Hepatocyte (in vitro differentiated cells): Measurements from ENCODE around the gene UBE4A. TPM values are rescaled to one million over a fixed set of nuclear protein-coding genes. Genes with fewer than 3 reads are reported as not detected.

Source experiments
- DNase-seq: peaks from one replicate; pipeline ENCODE4 v3.0.0-alpha.2; 2016; ENCODE audit warnings: low spot score
- H2AFZ ChIP-seq: fragments of 200-600 bp; sonication (generic); 2 replicates; pipeline ENCODE4 v1.6.0; 2016; ENCODE audit warnings: antibody characterized with exemption, mild to moderate bottlenecking
- H3K27ac ChIP-seq: fragments of 200-600 bp; sonication (generic); 2 replicates; pipeline ENCODE4 v1.5.1; 2016; ENCODE audit warnings: mild to moderate bottlenecking
- H3K27me3 ChIP-seq: fragments of 200-600 bp; sonication (generic); 2 replicates; pipeline ENCODE4 v1.6.1; 2016
- H3K36me3 ChIP-seq: fragments of 200-600 bp; sonication (generic); replicated peaks from 2 replicates; pipeline ENCODE4 v1.5.1; 2016; ENCODE audit warnings: low read depth; ENCODE audit not compliant: insufficient read depth
- H3K4me1 ChIP-seq: fragments of 200-600 bp; sonication (generic); 2 replicates; pipeline ENCODE4 v1.5.1; 2016; ENCODE audit warnings: mild to moderate bottlenecking, moderate library complexity; ENCODE audit not compliant: insufficient read depth
- H3K4me2 ChIP-seq: fragments of 200-600 bp; sonication (generic); 2 replicates; pipeline ENCODE4 v1.6.0; 2016
- H3K4me3 ChIP-seq: fragments of 200-600 bp; sonication (generic); 2 replicates; pipeline ENCODE4 v1.5.1; 2016; ENCODE audit warnings: mild to moderate bottlenecking
- H3K79me2 ChIP-seq: fragments of 200-600 bp; sonication (generic); 2 replicates; pipeline ENCODE4 v1.6.0; 2017; ENCODE audit warnings: mild to moderate bottlenecking
- H3K9me2 ChIP-seq: fragments of 200-600 bp; sonication (generic); replicated peaks from 2 replicates; pipeline ENCODE4 v1.6.0; 2017; ENCODE audit warnings: mild to moderate bottlenecking; ENCODE audit not compliant: insufficient read depth
- H3K9me3 ChIP-seq: fragments of 200-600 bp; sonication (generic); 2 replicates; pipeline ENCODE4 v1.5.1; 2016; ENCODE audit warnings: low read depth, mild to moderate bottlenecking
- H4K20me1 ChIP-seq: fragments of 200-600 bp; sonication (generic); 2 replicates; pipeline ENCODE4 v1.6.0; 2016; ENCODE audit warnings: mild to moderate bottlenecking; ENCODE audit not compliant: insufficient read depth, poor library complexity, severe bottlenecking
- EZH2 ChIP-seq: fragments of 200-600 bp; sonication (generic); IDR thresholded peaks from 2 replicates; pipeline ENCODE4 v1.6.1; 2016; ENCODE audit warnings: antibody characterized with exemption, mild to moderate bottlenecking, borderline replicate concordance
- EZH2phosphoT487 ChIP-seq: fragments of 200-600 bp; sonication (generic); IDR thresholded peaks from one replicate; pipeline ENCODE4 v1.6.1; 2018; ENCODE audit warnings: antibody characterized with exemption, mild to moderate bottlenecking, low read depth, moderate library complexity; ENCODE audit not compliant: unreplicated experiment, severe bottlenecking
- WGBS: methylation state at CpG from one replicate; pipeline ENCODE4 v1.1.6; 2016; ENCODE audit warnings: low lambda C conversion rate; ENCODE audit errors: missing lambda C conversion rate; 5-methylcytosine and 5-hydroxymethylcytosine counted together
- polyA plus RNA-seq: library from polyadenylated mRNA; unstranded; fragments of >200 nt; fragmentation: Nextera tagmentation; extraction: Ambion mirVana; gene quantifications from 2 replicates; pipeline ENCODE4 v1.2.1, GENCODE V29; 2016
- total RNA-seq: library from RNA; depleted of rRNA; stranded (reverse); fragments of >200 nt; gene quantifications from 2 replicates; pipeline ENCODE4 v1.2.3, GENCODE V29; 2014
- TF ChIP-seq, protein P1 (sequence below): fragments of 200-600 bp; sonication (generic); IDR thresholded peaks from 2 replicates; pipeline ENCODE4 v1.5.1; 2016; ENCODE audit warnings: antibody characterized with exemption, mild to moderate bottlenecking; ENCODE audit not compliant: poor library complexity

Gene UBE4A
- total and polyA plus RNA-seq, 2 experiments from 2014 or later, result 19.7 to 57.5 TPM

DNA sequence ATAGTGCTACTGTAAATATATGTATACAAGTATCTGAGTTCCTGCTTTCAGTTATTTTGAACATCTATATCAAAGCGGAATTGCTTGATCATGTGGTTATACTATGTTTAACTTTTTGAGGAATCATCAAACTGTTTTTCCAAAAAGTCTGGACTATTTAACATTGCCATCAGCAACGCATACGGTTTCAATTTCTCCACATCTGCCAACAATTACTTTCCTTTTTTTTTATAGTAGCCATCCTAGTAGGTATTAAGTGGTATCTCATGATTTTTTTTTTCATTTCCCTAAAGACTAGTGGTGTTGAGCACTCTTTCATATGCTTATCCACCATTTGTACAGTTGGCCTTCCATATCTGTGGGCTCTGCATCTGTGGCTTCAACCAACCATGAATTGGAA, 1.3 kb upstream of the UBE4A start:
- no peaks in the 10 kb centered on the region for H3K9me2 ChIP-seq
- H4K20me1 ChIP-seq, result no peaks in the 10 kb centered on the region
- no peaks in the 10 kb centered on the region for H3K27me3 ChIP-seq
- WGBS, result 51% methylated on average over 3 of the region's 3 CpGs
- no peak for TF ChIP-seq EZH2phosphoT487
- TF ChIP-seq, protein P1, sequence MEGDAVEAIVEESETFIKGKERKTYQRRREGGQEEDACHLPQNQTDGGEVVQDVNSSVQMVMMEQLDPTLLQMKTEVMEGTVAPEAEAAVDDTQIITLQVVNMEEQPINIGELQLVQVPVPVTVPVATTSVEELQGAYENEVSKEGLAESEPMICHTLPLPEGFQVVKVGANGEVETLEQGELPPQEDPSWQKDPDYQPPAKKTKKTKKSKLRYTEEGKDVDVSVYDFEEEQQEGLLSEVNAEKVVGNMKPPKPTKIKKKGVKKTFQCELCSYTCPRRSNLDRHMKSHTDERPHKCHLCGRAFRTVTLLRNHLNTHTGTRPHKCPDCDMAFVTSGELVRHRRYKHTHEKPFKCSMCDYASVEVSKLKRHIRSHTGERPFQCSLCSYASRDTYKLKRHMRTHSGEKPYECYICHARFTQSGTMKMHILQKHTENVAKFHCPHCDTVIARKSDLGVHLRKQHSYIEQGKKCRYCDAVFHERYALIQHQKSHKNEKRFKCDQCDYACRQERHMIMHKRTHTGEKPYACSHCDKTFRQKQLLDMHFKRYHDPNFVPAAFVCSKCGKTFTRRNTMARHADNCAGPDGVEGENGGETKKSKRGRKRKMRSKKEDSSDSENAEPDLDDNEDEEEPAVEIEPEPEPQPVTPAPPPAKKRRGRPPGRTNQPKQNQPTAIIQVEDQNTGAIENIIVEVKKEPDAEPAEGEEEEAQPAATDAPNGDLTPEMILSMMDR, result no peak
- no peak for TF ChIP-seq EZH2
- H3K9me3 ChIP-seq, result no peaks in the 10 kb centered on the region
- no peak overlapping the region for H3K4me3 ChIP-seq
- DNase-seq, result no peak
- no peaks in the 10 kb centered on the region for H3K36me3 ChIP-seq
- no peaks in the 10 kb centered on the region for H3K4me1 ChIP-seq
- peaks cover 35% of the 10 kb centered on the region for H3K79me2 ChIP-seq
- H2AFZ ChIP-seq, result no peak overlapping the region
- H3K4me2 ChIP-seq, result no peak overlapping the region
- H3K27ac ChIP-seq, result no peak overlapping the region

DNA sequence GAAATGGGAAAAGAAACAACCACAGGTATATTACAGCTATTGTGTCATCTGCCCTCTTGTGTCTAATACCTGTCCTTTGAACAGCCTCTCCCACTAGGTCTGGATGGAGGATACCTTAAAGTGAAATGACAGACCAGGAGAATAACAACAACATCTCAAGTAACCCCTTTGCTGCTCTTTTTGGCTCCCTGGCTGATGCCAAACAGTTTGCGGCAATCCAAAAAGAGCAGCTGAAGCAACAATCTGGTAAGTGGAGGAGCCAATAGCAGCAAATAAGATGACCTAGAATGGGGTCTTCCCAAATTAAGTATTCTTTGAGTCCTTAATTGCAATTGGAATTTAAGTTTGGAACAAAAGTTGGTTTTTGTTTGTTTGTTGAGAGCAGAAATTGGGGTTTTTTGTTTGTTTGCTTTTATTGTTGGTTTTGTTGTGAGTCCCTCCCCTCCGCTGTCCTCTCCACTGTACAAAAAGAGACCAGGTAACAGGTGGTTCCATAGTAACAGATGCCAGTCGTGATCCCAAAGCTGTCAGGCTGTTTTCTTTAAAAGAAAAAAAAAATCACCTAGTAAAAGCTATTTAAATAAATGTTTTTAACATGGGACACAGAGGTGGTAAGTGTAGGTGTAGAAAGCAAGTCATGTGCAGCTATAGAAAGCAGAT, 5.7 kb downstream of the UBE4A start:
- no peaks in the 10 kb centered on the region for H3K9me3 ChIP-seq
- H3K4me2 ChIP-seq, result no peak overlapping the region
- H4K20me1 ChIP-seq, result no peaks in the 10 kb centered on the region
- peaks cover 56% of the 10 kb centered on the region for H3K79me2 ChIP-seq
- no peak for TF ChIP-seq EZH2phosphoT487
- TF ChIP-seq, protein P1, result no peak
- no peak for TF ChIP-seq EZH2
- no peak overlapping the region for H2AFZ ChIP-seq
- 98% methylated on average over 3 of the region's 3 CpGs for WGBS
- H3K36me3 ChIP-seq, result no peaks in the 10 kb centered on the region
- no peaks in the 10 kb centered on the region for H3K9me2 ChIP-seq
- no peaks in the 10 kb centered on the region for H3K4me1 ChIP-seq
- H3K27ac ChIP-seq, result no peak overlapping the region
- no peak overlapping the region for H3K4me3 ChIP-seq
- no peak for DNase-seq
- no peaks in the 10 kb centered on the region for H3K27me3 ChIP-seq

DNA sequence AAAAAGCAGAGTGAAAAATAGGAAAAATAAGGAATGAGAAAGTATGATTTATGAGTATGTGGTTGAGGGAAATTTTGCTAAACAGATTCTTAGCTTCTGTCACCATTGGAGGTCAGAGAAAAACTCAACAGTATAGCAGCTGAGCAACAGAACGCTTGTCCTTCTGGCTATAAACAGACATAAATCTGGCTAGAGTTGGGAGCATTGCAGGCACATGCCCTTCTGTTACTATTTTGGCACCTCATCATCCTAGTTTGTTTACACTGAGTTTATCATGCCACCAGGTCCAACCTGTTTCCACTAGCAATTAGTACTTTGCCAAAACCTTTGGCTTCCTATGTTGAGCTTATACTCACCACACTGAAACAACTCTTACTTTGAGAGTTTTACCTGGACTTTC, 6.9 kb downstream of the UBE4A start:
- Histone ChIP-seq H3K9me3 (no peaks in the 10 kb centered on the region), H2AFZ (no peak overlapping the region), H3K27me3 (no peaks in the 10 kb centered on the region), H3K79me2 (peaks cover 44% of the 10 kb centered on the region), H3K36me3 (no peaks in the 10 kb centered on the region), H3K27ac (no peak overlapping the region), H4K20me1 (no peaks in the 10 kb centered on the region), H3K4me3 (no peak overlapping the region), H3K9me2 (no peaks in the 10 kb centered on the region), H3K4me1 (no peaks in the 10 kb centered on the region), H3K4me2 (no peak overlapping the region)
- no peak for DNase-seq
- 87% methylated on average over 1 of the region's 1 CpG for WGBS
- TF ChIP-seq EZH2phosphoT487 (no peak), EZH2 (no peak)
- TF ChIP-seq, protein P1, result no peak
